Activated effector memory CD4-positive, alpha-beta T cell treated with Interleukin-2 at 50 U/mL for 16 hours (primary cell): Measurements from ENCODE around the gene UBQLNL.

Source experiments
- DNase-seq: peaks from one replicate; pipeline ENCODE4 v3.0.0-alpha.2; 2020

The UBQLNL gene

DNA sequence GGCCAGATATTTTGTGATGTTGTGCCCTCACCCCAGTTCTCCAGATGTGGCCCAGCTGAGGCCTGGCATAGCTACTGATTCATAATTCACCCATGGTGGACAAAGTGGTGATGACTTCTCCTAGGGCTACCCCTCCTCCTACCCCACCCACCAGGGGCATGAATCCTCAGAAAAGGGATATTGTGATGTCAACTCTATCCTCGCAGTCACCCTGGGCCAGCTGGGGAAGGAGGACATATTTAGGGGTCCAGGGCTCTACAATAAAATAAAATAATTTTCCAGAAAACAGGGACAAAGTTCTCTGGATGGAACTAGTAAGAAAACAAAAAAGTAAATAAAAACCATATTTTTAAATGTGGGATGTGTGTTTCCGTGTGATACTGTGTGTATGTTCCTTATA, at the start of gene UBQLNL:
UBQLNL (minus strand) TSS at position 101 of the 400 bp plus-strand sequence. CDS start 258 bp downstream, outside the sequence.
- no peak for DNase-seq

DNA sequence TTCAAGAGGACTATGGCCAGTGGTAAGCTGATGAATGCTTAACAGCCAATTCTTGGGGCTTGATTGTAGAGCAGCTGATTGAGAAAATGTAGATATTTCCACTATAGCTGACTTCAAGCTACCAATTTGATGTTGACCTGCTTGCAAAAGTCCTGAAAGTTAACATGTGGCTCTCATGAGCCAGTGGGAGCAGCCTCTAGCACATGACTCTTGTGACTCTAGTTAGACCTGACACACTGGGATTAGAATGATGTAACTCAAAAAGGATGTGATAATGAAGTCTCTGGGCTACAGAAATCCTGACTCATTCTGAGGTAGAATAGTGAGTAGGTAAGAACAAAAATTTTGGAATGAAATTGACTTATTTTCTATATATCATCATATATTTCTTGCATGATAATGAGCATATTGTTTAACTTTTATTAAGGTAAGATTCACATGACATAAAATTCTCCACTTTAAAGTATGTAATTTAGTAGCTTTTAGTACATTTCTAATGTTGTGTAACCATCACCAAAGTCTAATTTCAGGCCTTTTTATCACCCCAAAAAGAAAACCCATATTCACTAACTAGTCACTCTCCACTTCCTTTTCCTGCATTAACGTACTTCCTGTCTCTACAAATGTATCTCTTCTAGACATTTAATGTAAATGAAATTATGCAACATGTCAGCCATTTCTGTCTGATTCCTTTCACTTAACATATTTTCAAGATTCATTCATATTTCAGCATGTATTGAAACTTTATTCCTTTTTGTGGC, 47.9 kb upstream of the UBQLNL start:
- no peak for DNase-seq

DNA sequence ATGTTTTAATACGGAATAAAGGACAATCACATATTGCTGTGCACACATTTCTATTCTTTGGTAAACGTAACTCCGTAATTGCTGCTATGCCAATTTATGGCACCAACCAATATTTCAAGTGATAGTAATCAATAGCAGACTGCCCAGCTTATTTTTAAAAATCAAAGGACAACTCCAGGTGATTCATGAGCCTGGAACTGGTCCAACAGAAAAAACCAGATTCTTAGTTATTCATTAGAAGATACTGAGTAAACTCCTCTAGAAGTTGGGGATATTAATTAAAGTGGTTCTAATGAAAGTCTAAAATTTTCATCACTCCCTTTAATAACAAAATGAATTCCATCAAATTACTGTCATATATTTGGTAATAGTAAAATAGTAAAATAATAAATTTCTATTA, 41.3 kb upstream of the UBQLNL start:
- DNase-seq, result no peak

GRCh38 chr11:5556596-5557188, 40.2 kb upstream of the UBQLNL start:
- DNase-seq, result no peak

GRCh38 chr11:5553343-5553742, 36.8 kb upstream of the UBQLNL start:
- no peak for DNase-seq

- DNase-seq, result no peak
Measured at GRCh38 chr11:5550440-5551095, 34.1 kb upstream of the UBQLNL start.

GRCh38 chr11:5548440-5548839, 31.9 kb upstream of the UBQLNL start, which contains the start of gene OR52H1:
Gene OR52H1, minus strand, starts transcription at chr11:5548540. Its CDS starts 3,035 bp downstream, at chr11:5545505.
- no peak for DNase-seq

DNA sequence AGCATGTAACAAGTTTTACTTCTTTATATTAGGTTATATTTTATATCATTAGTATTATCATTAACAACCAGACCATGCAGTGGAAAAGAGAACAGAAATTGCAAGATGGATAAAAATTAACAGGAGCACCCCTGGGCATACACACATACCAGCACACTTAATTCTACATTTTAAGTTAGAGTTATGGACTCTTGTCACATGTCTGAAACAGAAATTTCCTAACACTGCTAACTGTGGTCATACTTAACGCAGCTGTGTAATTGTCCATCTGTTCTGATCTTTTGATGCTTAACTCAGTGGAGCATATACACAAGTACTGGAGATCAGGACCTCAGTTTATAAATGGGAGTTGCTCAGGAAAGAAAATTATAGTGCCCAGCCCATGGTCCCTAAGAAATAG, 31.5 kb upstream of the UBQLNL start:
- no peak for DNase-seq

GRCh38 chr11:5546457-5546856, 30.0 kb upstream of the UBQLNL start:
- no peak for DNase-seq

DNA sequence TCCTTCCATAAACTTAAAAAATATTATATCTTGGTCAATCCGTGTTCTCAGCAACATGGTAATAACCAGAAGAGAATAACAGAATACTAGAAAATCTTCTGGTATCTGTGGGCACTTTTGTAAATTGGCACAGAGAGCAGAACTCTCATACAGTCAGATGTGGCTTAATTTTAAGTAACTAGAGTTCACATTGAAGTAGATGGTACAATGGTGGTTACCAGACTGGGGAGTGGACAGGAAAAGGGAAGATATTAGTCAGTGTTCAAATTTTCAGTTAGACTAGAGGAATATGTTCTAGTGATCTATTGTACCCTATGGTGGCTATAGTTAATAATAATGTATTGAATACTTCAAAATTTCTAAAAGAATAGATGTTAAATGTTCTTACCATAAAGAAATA, 24.9 kb upstream of the UBQLNL start:
- DNase-seq, result no peak

DNA sequence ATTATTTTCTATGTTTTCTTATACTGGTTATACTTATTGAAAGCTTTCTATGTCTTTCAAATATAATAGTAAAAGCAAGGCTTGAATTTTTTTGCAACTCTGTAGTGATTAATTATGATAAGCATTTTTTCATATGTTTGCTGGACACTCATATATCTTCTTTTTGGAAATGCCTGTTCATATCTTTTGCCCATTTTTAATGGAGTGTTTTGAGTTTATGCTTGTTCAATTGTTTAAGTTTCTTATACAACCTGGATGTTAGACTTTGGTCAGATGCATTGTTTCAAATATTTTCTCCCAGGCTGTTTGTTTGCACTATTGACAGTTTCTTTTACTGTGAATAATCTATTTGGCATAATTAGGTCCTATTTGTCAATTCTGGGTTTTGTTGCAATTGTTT, 20.0 kb upstream of the UBQLNL start:
- no peak for DNase-seq

DNA sequence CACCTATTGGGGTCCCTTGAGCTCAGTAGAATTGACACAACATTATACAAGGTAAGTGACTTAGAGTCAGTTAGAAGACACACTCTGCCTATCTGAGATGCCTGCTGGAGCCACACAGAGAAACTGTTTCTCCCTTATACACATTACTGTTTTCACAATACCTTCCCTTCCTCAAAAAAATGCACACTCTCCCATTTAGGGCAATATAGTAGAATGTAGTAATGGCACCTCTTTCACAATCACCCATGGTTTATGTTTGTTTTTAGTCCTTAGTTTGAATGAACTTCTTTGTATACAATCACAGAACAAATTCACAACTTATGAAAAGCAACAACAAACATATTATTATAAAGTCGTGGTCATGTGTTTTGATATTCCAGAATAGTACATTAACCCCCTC, 17.5 kb upstream of the UBQLNL start:
- no peak for DNase-seq

GRCh38 chr11:5531053-5531831, 14.7 kb upstream of the UBQLNL start:
- DNase-seq, result no peak

DNA sequence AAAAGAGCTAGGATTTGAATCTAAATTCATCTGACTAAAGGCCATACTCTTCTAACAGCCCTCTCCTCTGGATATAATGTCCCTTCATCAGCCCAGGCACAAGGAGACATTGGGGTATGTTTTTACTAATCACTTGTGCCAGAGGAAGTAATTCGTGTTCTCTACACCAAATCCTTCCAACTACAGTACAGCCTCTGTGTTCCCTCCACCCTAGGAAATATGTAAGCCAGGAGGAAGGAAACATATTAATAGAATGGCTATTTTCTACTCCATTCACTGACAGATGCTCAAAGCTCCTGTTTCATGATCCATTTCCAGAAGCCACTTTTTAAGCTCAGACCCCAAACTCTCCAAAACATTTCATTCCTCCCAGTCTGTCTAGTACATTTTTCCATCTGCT, 12.0 kb upstream of the UBQLNL start:
- no peak for DNase-seq

GRCh38 chr11:5527716-5528115, 11.2 kb upstream of the UBQLNL start:
- no peak for DNase-seq

- DNase-seq, result no peak
Measured at GRCh38 chr11:5524756-5525155, 8.3 kb upstream of the UBQLNL start.

DNA sequence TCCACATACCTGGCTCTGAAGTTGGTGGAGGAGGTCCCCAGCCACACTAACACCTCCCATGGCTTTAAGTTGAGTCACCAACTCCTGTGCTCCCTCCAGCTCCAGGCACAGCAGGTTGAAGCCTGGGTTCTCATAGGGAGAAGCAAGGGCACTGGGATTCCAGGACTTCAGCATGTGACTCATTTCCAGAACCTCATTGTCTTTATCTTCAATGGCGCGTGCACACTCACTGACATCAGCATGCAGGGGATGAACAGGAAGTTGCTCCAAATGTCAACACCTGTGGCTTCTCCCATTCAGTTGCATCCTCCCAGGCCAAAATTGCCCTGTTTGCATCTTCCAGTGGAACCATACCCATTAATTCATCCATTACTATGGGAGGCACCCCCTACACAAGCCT, 5.8 kb upstream of the UBQLNL start:
- no peak for DNase-seq

DNA sequence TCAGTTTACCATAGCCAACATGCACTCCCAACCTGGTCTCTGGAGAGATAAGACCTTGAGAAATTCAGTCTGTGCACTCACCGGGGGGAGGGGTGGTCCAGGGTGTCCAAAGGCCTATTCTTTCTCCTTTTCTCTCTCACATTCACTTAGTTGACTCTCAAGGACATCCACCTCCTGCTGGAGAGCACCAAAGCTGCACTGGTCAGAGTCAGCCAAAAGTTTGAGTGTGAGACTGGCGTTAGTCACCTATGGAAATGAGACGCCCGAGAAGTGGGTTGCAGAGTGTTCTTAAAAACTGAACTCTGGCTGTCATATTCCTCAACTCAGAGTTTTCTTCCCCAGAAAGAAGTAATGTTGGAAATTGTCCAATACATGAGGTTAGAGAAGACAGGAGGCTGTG, 5.0 kb upstream of the UBQLNL start:
- DNase-seq, result no peak

DNA sequence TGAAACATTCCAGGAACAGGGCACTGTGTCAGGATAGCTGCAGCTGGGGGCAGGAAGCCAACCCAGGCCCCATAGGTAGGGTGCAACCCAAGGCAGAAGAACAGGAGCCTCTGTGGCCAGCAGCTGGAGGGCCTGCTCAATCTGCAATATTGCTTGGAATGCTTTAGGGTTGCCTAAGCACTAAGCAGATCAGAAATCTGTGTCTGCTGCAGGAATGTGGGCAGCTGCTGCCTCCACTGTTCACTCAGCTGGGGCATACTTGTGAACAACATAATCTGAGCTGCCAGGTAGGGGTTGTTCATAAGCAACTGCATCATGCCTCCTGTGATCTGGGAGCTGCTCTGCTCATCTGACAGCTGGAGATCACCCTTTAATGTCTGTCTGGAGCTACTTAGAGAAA, 1.7 kb downstream of the UBQLNL start:
- DNase-seq, result no peak

DNA sequence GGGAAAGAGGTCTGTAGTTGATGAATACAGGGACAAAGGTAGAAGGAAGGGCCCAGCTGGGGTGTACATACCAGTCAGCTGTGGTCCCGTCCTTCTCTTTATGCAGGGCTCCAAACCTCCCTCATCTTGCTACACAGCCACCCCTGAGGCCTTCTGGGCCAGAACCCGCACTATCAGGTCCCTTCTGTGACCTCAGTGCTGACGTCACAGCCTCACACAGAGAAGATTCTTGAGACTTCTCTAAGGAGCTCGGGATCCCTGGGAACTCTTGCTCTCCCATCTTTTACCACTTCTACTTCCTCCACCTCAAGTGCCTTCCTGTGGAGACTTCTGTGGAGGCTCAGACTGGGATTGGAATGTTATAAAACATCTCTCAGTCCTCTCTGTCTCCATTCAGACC, 6.7 kb downstream of the UBQLNL start, which contains the start of gene UBQLN3:
UBQLN3 (minus strand) TSS at position 155 of the 400 bp plus-strand sequence. CDS start 399 bp downstream, outside the sequence.
- no peak for DNase-seq

- DNase-seq, result no peak
Measured at GRCh38 chr11:5508605-5509004, 7.9 kb downstream of the UBQLNL start.

DNA sequence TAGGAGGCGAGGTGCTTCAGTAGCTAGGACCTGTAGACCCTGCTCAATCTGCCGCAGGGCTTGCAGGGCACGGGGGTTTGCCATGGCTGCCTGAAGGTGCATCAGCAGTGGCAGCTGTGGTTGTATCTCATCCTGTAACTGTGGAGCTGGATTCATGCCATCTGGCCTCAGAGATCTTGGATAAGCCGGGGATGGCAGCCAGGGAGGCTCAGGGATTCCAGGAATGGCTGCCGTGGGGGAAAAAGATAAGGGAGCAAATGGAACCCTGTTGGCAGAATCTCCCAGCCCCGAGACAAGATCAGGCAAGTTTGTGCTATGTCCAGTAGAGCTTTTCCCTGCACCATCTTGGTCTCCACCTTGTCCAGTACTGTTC, 8.6 kb downstream of the UBQLNL start:
- no peak for DNase-seq
